A673 (cell line): ENCODE measurements around the gene GALM.

Source experiments
- EZH2 ChIP-seq: fragments of 200-600 bp; sonication (generic); IDR thresholded peaks from 2 replicates; pipeline ENCODE4 v1.6.1; 2017; ENCODE audit warnings: borderline replicate concordance, low read depth, mild to moderate bottlenecking, mixed read lengths, antibody characterized with exemption, low read length; ENCODE audit not compliant: poor library complexity, severe bottlenecking
- TF ChIP-seq, protein P1 (sequence below): fragments of 300-800, 200-600 bp; sonication (generic); conservative IDR thresholded peaks from 2 replicates; pipeline ENCODE4 v1.5.1; 2017; ENCODE audit warnings: low read depth, mild to moderate bottlenecking, antibody characterized with exemption, low read length, moderate library complexity, mixed read lengths

DNA sequence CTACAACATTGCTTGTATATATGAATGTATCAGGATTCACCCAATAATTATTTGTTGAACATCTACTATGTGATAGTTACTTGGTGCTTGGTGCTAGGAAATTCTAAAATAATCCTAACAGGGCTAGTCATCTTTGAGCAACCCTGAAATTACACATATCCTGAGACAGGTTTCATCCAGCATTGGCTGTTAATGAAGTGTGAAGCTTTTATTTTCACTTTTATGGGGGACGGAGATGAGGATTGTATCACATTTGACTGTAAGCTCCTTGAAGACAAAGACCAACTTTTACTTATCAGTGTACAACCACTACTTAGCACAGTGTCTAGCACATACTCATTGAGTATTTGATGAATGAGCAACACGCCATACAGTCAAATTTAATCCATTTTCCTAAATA, 6.8 kb upstream of the GALM start:
- TF ChIP-seq, protein P1, sequence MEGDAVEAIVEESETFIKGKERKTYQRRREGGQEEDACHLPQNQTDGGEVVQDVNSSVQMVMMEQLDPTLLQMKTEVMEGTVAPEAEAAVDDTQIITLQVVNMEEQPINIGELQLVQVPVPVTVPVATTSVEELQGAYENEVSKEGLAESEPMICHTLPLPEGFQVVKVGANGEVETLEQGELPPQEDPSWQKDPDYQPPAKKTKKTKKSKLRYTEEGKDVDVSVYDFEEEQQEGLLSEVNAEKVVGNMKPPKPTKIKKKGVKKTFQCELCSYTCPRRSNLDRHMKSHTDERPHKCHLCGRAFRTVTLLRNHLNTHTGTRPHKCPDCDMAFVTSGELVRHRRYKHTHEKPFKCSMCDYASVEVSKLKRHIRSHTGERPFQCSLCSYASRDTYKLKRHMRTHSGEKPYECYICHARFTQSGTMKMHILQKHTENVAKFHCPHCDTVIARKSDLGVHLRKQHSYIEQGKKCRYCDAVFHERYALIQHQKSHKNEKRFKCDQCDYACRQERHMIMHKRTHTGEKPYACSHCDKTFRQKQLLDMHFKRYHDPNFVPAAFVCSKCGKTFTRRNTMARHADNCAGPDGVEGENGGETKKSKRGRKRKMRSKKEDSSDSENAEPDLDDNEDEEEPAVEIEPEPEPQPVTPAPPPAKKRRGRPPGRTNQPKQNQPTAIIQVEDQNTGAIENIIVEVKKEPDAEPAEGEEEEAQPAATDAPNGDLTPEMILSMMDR: no peak
- no peak for TF ChIP-seq EZH2
